ENCODE results near the gene SLC6A18. TPM values are rescaled to one million over a fixed set of nuclear protein-coding genes. Genes with fewer than 3 reads are reported as not detected.

Gene SLC6A18
- total and polyA plus RNA-seq, 9 of the 15 experiments (the other 6 are each of a cell fraction or from before 2014, with no cell fraction given), result not detected

DNA sequence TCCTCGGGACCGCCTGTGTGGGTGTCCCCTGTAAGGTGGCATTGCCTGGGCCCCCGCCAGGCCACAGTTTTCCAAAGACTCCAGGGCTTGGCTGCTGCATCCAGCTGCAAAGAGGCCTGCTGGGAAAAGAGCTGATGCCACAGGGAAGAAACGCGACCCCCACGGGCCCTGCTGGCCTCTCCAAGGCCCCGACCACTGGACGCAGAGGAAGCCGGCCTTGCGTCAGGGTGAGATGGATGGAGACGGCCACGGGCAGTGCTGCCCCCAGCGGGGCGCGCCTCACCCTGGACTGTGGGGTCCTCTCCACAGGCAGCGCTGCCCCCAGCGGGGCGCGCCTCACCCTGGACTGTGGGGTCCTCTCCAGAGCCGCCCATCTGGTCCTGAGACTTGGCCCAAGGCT lies 45.1 kb upstream of the SLC6A18 start:
- intact Hi-C loops (cut with micrococcal nuclease) (no loop called here), in situ Hi-C loops (cut with MboI) (no loop called here)
- no peak overlapping the region for H3K9ac ChIP-seq (ENCODE audit: insufficient read depth in 1 of 2, low read depth in 2 of 2, low read length in 2 of 2)
- ATAC-seq, result no peak
- no peaks in the 10 kb centered on the region for H4K20me1 ChIP-seq (replicated peaks; ENCODE audit: control insufficient read depth, insufficient read depth, low read length)
- H3K4me2 ChIP-seq (ENCODE audit: insufficient read depth, low read length), result no peak overlapping the region
- no peak for DNase-seq (ENCODE audit: extremely low read depth in 1 of 4, low spot score in 3 of 4)
- H3K27me3 ChIP-seq (ENCODE audit: control insufficient read depth in 2 of 2, insufficient read depth in 2 of 2, low read length in 2 of 2), result no peaks in the 10 kb centered on the region
- TF ChIP-seq ZNF316 (IDR thresholded peaks at IDR 0.05) (no peak), PHF20 (IDR thresholded peaks at IDR 0.05; ENCODE audit: partially characterized antibody) (no peak), TAF9B (IDR thresholded peaks at IDR 0.05; ENCODE audit: partially characterized antibody) (no peak), ATF1 (CRISPR knock-in tag; IDR thresholded peaks at IDR 0.05) (no peak), ATF1 (tag; IDR thresholded peaks at IDR 0.05) (no peak), POLR2A (conservative IDR thresholded peaks at IDR 0.05) (no peak), DDX20 (tag; IDR thresholded peaks at IDR 0.05; ENCODE audit: low read depth) (no peak), ZBTB33 (CRISPR knock-in tag; IDR thresholded peaks at IDR 0.05) (no peak), STAG1 (CRISPR knock-in tag; IDR thresholded peaks at IDR 0.05; ENCODE audit: borderline replicate concordance) (no peak), RBM25 (IDR thresholded peaks at IDR 0.05; ENCODE audit: low read depth, low read length, severe bottlenecking) (no peak), ZNF778 (CRISPR knock-in tag; IDR thresholded peaks at IDR 0.05) (no peak), NCOA6 (IDR thresholded peaks at IDR 0.05) (no peak), HDAC2 (IDR thresholded peaks at IDR 0.05) (no peak)
- TF ChIP-seq, protein P1, sequence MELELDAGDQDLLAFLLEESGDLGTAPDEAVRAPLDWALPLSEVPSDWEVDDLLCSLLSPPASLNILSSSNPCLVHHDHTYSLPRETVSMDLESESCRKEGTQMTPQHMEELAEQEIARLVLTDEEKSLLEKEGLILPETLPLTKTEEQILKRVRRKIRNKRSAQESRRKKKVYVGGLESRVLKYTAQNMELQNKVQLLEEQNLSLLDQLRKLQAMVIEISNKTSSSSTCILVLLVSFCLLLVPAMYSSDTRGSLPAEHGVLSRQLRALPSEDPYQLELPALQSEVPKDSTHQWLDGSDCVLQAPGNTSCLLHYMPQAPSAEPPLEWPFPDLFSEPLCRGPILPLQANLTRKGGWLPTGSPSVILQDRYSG (tag; conservative IDR thresholded peaks at IDR 0.05; ENCODE audit: low read depth), result no peak
- TF ChIP-seq, protein P2, sequence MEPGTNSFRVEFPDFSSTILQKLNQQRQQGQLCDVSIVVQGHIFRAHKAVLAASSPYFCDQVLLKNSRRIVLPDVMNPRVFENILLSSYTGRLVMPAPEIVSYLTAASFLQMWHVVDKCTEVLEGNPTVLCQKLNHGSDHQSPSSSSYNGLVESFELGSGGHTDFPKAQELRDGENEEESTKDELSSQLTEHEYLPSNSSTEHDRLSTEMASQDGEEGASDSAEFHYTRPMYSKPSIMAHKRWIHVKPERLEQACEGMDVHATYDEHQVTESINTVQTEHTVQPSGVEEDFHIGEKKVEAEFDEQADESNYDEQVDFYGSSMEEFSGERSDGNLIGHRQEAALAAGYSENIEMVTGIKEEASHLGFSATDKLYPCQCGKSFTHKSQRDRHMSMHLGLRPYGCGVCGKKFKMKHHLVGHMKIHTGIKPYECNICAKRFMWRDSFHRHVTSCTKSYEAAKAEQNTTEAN (CRISPR knock-in tag; IDR thresholded peaks at IDR 0.05), result no peak
- 84% methylated on average over 16 of the region's 20 CpGs for WGBS (ENCODE audit: insufficient coverage, low coverage, missing lambda C conversion rate)
- H3K9me1 ChIP-seq (ENCODE audit: control insufficient read depth, insufficient read depth, low read length), result no peaks in the 10 kb centered on the region
- no peak overlapping the region for H3K27ac ChIP-seq (ENCODE audit: extremely low read depth, low read depth, low read length)
- H2AFZ ChIP-seq (ENCODE audit: low read depth, low read length), result no peak overlapping the region
- no TSS peak for BruUV-seq (replicated peaks)
- peaks cover 31 to 83% of the 10 kb centered on the region in 2 experiments for H3K4me1 ChIP-seq (replicated peaks in 1 of 2; ENCODE audit: control insufficient read depth in 2 of 2, insufficient read depth in 2 of 2, low read length in 2 of 2)
- no peaks in the 10 kb centered on the region for H3K79me2 ChIP-seq (ENCODE audit: control insufficient read depth, insufficient read depth, low read length)
- H3K36me3 ChIP-seq (ENCODE audit: control insufficient read depth, insufficient read depth, low read length), result no peaks in the 10 kb centered on the region
- no peaks in the 10 kb centered on the region for H3K9me3 ChIP-seq (replicated peaks; ENCODE audit: control insufficient read depth, insufficient read depth, low read depth, low read length)
- ChIA-PET CTCF (ENCODE audit: low intra/inter-chr PET ratio) (no interaction called here), POLR2A (interaction anchor here (0.6 to 0.9 kb wide), 2 partner anchors 9 to 62 kb away, joined by 3 read pairs; no protein-coding TSS in a partner anchor)
- no peak for FAIRE-seq
- H3K4me3 ChIP-seq, result no peak overlapping the region

Data from K562 (cell line).